DND-41 (cell line): ENCODE results near the gene MRE11.

Experiments
- EZH2 ChIP-seq: IDR thresholded peaks from 3 replicates; pipeline ENCODE4 v1.6.1; 2012; ENCODE audit warnings: borderline replicate concordance, low read depth, mild to moderate bottlenecking, moderate library complexity, low read length, inconsistent platforms; ENCODE audit not compliant: severe bottlenecking
- TF ChIP-seq, protein P1 (sequence below): IDR thresholded peaks from 2 replicates; pipeline ENCODE4 v1.5.1; 2012; ENCODE audit warnings: borderline replicate concordance, low read length, moderate library complexity, mild to moderate bottlenecking; ENCODE audit not compliant: poor library complexity, severe bottlenecking; ENCODE audit errors: extremely low read depth

DNA sequence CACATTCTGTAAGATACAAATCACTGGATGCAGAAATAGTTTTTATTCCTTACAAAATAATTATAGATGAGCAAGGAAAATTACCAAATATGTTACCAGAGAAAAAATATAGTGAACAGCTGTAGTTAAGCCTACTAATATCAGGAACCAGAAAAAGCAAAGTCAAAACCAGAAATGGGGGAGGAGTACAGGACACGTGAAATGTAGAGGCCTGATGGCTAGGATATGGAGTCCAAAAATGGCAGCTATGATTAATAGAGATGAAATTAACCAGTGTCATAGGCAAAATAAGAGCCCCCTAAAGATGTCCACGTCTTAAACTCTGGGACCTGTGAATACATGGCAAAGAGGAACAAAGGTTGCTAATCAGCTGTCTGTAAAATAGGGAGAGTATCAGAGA, 34.1 kb downstream of the MRE11 start:
- TF ChIP-seq, protein P1, sequence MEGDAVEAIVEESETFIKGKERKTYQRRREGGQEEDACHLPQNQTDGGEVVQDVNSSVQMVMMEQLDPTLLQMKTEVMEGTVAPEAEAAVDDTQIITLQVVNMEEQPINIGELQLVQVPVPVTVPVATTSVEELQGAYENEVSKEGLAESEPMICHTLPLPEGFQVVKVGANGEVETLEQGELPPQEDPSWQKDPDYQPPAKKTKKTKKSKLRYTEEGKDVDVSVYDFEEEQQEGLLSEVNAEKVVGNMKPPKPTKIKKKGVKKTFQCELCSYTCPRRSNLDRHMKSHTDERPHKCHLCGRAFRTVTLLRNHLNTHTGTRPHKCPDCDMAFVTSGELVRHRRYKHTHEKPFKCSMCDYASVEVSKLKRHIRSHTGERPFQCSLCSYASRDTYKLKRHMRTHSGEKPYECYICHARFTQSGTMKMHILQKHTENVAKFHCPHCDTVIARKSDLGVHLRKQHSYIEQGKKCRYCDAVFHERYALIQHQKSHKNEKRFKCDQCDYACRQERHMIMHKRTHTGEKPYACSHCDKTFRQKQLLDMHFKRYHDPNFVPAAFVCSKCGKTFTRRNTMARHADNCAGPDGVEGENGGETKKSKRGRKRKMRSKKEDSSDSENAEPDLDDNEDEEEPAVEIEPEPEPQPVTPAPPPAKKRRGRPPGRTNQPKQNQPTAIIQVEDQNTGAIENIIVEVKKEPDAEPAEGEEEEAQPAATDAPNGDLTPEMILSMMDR, result no peak
- no peak for TF ChIP-seq EZH2
